ENCODE data around the gene HTR6.
A peak's percentile ranks its signal among the peaks of the same experiment; 100 is the strongest.

Gene HTR6

DNA sequence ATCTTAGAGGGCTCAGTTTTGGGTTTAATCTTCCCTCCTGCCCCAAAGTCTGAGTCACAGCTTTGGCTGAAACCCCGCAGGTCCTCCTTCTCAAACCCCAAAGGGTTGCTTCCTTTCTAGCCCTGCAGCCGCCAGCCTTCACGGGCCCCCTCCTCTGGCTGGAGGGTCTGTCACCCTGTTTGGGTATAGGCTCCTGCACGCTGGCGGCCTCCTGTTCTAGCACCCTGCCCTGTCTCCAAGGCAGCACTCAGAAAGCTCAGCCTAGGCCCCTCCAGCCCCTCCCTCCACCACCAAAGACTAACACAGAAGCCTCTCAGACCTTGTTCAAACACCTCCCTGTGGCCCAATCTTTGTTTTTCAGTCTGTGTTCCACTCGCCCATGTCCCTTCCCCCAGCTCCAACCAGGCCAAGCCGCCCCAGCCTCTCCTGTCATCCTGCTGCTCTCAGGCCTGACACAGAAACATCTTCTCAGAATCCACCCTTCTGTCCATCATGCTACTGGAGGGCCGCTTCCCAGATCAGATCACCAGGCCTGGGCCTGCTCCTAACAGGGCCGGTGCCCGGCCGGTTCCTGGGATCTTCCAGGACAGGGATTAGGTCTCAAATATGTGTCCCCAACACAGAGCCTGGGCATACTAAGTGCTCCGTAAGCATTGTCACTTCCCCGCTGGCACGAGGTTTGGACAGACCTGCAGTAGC is 35.6 kb downstream of the HTR6 start:
- H3K4me1 Mint-ChIP-seq (ENCODE audit: low read depth): no peaks in the 10 kb centered on the region
- no peaks in the 10 kb centered on the region for H3K9me3 Mint-ChIP-seq
- H3K36me3 Mint-ChIP-seq (ENCODE audit: low read depth): peaks cover 2% of the 10 kb centered on the region
- H3K27ac Mint-ChIP-seq: no peak overlapping the region
- H3K4me3 Mint-ChIP-seq: no peak overlapping the region
- no peaks in the 10 kb centered on the region for H3K27me3 Mint-ChIP-seq (ENCODE audit: low read depth)

DNA sequence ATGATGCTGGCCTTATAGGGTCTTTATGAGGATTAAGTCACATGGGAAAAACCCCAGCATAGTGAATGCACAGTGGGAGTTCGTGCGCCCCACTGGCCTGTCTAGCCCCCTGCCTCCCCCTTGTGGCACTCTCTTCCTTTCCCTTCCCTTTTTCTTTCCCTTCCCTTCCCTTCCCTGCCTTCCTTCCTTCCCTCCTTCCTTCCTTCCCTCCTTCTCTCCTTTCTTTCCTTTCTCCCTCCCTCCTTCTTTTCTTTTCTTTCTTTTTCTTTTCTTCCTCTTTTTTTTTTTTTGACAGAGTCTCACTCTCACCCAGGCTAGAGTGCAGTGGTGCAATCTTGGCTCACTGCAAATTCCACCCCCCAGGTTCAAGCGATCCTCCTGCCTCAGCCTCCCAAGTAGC is 38.6 kb downstream of the HTR6 start:
- H3K36me3 Mint-ChIP-seq (ENCODE audit: low read depth): peaks cover 2% of the 10 kb centered on the region
- H3K9me3 Mint-ChIP-seq: no peaks in the 10 kb centered on the region
- no peak overlapping the region for H3K27ac Mint-ChIP-seq
- H3K27me3 Mint-ChIP-seq (ENCODE audit: low read depth): no peaks in the 10 kb centered on the region
- no peaks in the 10 kb centered on the region for H3K4me1 Mint-ChIP-seq (ENCODE audit: low read depth)
- no peak overlapping the region for H3K4me3 Mint-ChIP-seq

DNA sequence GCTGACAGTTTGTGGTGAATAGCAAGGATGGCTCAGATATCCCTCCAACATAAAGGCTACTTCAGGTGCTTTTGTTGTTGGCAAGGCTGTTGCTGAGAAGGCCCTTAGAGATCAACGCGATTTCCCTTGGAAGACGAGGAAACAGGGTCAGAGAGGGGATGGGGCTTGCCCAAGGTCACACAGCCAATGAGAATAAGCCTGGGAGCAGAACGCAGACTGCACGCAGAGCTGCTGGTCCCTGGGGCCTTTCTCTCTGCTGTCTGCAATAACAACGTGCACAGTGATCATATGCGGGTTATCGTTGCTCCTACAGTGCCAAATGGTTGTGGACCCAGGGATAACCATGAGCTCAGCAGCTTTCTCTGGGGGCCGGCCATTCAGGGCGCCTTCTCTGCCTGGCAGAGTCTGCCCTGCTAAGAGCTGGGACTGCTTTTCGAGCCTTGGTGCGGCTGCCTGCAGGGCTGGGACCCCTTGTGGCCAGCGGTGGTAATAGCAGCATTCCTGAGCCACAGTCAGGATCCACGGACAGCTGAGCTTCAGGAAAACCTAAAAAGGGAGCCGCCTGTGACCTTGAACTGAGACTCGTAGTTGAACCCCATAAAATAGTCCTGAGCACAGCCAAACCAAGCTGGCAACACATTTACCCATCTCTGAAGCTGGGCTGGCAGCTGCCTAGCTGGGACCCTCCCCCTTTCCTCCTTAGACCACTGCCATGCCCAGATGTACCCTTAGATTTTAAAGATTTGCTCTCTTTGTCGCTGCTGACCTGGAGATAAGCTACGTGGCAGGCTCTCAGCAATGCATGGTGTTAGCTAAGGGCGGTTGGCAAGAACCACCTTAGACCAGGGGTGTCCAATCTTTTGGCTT is 39.8 kb downstream of the HTR6 start:
- Mint-ChIP-seq H3K4me3 (no peak overlapping the region), H3K9me3 (no peaks in the 10 kb centered on the region), H3K27me3 (ENCODE audit: low read depth) (no peaks in the 10 kb centered on the region), H3K27ac (no peak overlapping the region), H3K36me3 (ENCODE audit: low read depth) (peaks cover 2% of the 10 kb centered on the region), H3K4me1 (ENCODE audit: low read depth) (peaks cover 3% of the 10 kb centered on the region)

DNA sequence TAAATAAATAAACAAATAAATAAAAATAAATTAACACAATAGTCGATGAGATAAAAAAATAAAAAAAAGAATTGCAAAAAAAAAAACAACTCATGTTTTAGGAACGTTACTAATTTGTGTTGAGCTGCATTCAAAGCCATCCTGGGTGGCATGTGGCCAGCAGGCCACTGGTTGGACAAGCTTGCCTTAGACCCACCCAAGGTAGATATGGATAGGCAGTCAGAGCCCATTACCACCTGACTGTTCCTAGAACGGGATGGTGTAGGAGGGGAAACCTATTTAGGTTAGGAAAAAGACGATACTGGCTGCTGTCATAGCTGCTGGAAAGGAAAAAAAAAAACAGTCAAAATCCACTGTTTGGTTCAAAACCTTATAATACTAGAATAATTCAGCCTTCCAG is 40.8 kb downstream of the HTR6 start:
- Mint-ChIP-seq H3K9me3 (no peaks in the 10 kb centered on the region), H3K4me1 (ENCODE audit: low read depth) (peaks cover 6% of the 10 kb centered on the region)

DNA sequence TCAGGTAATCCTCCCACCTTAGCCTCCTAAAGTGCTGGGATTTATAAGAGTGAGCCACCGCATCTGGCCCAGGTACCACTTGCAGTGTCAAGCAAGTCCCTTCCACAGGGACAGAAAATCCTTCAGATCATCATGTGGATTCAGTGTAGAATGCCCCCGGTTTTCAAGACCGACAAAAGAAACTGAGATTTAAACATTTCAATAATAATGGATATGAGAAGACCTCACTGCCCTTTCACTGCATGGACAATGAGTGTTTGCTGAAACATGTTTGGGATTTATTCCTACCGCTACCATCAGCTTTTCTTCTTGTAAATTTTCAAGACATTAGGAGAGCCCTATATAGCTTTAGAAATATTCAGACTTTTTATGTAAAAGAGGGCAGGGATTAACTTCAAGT is 41.5 kb downstream of the HTR6 start:
- H3K4me1 Mint-ChIP-seq (ENCODE audit: low read depth): peaks cover 13% of the 10 kb centered on the region

More for the DNA sequence above, 40.8 kb downstream of the HTR6 start:
- no peak overlapping the region for H3K4me3 Mint-ChIP-seq
- no peaks in the 10 kb centered on the region for H3K27me3 Mint-ChIP-seq (ENCODE audit: low read depth)
- H3K27ac Mint-ChIP-seq: no peak overlapping the region
- peaks cover 3% of the 10 kb centered on the region for H3K36me3 Mint-ChIP-seq (ENCODE audit: low read depth)

DNA sequence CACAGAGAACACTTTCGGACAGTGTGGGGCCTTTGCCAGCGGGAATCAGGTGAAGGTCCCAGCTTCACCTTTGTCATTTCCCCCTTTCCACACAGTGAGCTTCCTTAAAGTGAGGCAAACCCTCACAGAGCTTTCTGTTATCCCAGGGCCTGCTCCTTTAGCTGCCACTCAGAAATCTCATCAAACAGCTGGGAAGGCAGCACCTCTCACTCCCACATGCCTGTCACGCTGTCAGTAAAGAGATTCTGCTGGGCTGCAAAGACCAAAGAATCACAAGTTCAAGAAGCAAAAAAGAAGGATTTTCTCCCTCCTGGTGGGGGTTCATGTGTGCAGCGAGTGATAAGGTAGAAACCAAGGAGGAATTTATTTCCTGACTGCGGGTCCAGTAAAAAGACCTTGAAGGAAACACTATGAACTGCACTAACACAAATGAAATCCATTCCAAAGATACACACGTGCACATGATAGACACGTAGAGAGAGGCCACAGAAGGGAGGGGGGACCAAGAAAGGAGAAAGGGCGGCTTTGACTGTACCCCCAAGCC is 44.0 kb downstream of the HTR6 start:
- H3K9me3 Mint-ChIP-seq: no peaks in the 10 kb centered on the region
- H3K4me1 Mint-ChIP-seq (ENCODE audit: low read depth): peaks cover 19% of the 10 kb centered on the region
- H3K36me3 Mint-ChIP-seq (ENCODE audit: low read depth): peaks cover 5% of the 10 kb centered on the region
- no peak overlapping the region for H3K4me3 Mint-ChIP-seq
- H3K27me3 Mint-ChIP-seq (ENCODE audit: low read depth): no peaks in the 10 kb centered on the region
- H3K27ac Mint-ChIP-seq: no peak overlapping the region

More for the DNA sequence above, 41.5 kb downstream of the HTR6 start:
- H3K27me3 Mint-ChIP-seq (ENCODE audit: low read depth): no peaks in the 10 kb centered on the region
- no peaks in the 10 kb centered on the region for H3K9me3 Mint-ChIP-seq
- H3K27ac Mint-ChIP-seq: no peak overlapping the region
- no peak overlapping the region for H3K4me3 Mint-ChIP-seq
- H3K36me3 Mint-ChIP-seq (ENCODE audit: low read depth): peaks cover 5% of the 10 kb centered on the region

DNA sequence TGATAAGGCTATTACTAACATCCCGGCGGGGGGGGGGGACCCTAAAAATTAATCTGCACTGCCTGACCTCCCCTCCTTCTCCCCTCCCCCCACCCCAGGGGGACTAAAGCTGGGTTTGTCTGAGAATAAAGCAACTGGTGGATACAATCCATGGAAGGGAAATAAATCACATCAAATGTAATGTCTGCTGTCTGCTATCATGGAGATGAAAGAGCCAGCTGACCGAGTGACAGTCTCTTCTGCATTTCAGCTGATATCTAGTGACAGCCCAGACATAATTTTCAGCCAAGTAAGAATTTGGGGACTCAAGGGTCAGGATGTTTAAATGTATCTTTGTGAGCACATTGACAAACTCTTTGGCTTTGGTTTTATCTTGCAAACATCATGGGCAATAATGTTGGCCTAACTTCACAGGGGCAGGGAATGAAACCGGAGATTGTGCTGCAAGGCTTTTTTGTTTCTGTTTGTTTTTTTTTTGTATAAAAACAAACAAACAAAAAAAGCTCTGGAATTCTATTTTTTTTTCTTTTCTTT is 44.7 kb downstream of the HTR6 start:
- H3K9me3 Mint-ChIP-seq: no peaks in the 10 kb centered on the region
- no peak overlapping the region for H3K27ac Mint-ChIP-seq
- no peak overlapping the region for H3K4me3 Mint-ChIP-seq
- peaks cover 19% of the 10 kb centered on the region for H3K4me1 Mint-ChIP-seq (ENCODE audit: low read depth)
- peaks cover 5% of the 10 kb centered on the region for H3K36me3 Mint-ChIP-seq (ENCODE audit: low read depth)
- no peaks in the 10 kb centered on the region for H3K27me3 Mint-ChIP-seq (ENCODE audit: low read depth)

DNA sequence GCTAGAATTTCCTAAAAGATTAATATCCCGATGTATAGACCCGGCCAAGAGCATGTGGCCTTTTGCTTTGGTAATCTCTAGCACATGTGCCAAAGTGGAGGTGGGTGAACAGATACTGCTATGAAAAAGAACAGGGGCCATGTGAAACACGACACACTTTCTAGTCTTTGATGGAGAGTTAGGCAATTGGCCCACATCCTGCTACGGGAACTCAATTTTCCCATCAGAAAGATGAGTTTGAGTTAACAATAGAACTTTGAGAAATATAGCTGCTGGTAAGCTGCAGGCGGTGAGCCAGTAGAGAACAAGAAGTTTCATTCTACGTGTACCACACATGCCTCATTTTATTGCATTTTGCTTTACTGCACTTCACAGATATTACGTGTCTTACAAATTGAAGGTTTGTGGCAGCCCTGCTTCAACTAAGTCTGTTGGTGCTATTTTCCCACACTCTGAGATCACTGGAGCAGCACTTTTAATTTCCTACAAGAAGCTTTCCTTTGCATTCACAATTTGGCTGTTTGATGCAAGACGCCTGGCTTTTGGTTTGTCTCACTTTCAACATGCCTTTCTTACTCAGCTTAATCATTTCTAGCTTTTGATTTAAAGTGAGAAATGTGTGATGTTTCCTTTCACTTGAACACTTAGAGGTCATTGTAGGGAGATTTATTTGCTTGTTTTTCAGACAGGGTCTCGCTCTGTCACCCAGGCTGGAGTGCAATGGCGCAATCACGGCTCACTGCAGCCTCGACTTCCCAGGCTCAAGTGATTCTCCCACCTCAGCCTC is 46.3 kb downstream of the HTR6 start:
- peak overlapping the region; percentile 52 for H3K27ac Mint-ChIP-seq
- peaks cover 5% of the 10 kb centered on the region for H3K36me3 Mint-ChIP-seq (ENCODE audit: low read depth)
- no peaks in the 10 kb centered on the region for H3K9me3 Mint-ChIP-seq
- no peaks in the 10 kb centered on the region for H3K27me3 Mint-ChIP-seq (ENCODE audit: low read depth)
- peaks cover 23% of the 10 kb centered on the region for H3K4me1 Mint-ChIP-seq (ENCODE audit: low read depth)
- no peak overlapping the region for H3K4me3 Mint-ChIP-seq

DNA sequence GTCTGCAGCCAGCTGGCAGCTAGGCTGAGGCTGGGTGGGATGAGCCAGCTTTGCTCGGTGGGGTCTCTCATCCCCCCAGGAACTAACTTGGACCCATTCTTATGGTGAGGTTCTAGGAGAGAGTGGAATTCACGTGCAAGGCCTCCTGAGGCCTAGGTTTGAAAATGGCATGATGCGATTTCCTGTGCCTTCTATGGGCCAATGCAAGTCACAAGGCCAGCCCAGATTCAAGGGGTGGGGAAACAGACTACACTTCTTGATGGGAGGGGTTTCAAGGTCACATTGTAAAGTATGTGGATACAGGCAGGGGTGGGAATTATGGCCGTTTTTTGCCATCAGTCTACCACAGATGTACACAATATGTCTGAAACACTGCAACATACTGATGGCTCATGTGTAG is 48.3 kb downstream of the HTR6 start:
- H3K9me3 Mint-ChIP-seq: no peaks in the 10 kb centered on the region
- peaks cover 5% of the 10 kb centered on the region for H3K36me3 Mint-ChIP-seq (ENCODE audit: low read depth)
- H3K27ac Mint-ChIP-seq: no peak overlapping the region
- no peaks in the 10 kb centered on the region for H3K27me3 Mint-ChIP-seq (ENCODE audit: low read depth)
- H3K4me3 Mint-ChIP-seq: no peak overlapping the region
- peaks cover 23% of the 10 kb centered on the region for H3K4me1 Mint-ChIP-seq (ENCODE audit: low read depth)

DNA sequence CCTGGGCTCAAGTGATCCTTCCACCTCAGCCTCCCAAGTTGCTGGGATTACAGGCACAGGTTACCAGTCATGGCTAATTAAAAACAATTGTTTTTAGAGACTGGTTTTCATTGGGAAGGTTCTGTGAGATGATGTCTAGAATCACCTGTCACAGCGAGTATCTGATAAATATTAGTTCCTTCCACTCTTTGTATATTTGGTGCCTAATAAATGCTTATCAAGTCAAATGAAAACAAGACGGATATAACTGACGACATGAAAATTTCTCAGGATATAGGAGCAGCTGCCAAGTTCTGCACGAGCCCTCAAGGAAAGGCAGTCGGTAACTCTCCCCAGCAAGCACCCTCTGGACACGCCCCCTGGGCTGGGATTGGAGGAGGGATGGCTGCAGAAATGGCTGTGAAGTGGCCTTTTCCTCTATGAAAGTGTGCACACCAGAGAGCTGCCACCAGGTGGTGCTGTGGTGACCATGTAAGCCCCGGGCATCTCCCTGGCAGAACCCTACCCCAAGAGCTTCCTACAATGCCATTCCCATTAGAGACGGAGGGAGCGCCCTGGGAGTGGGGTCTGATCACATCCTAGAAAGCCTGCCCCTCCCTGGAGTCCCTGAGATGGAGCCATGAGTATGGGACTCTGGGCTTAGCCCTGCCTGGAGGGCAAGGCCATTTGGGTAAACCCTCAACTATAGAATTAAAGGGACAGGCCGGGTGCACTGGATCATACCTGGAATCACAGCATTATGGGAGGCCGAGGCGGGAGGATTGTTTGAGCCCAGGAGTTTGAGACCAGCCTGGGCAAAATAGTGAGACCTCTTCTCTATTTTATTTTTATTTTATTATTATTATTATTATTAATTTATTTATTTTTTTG is 50.9 kb downstream of the HTR6 start:
- H3K4me1 Mint-ChIP-seq (ENCODE audit: low read depth): peaks cover 16% of the 10 kb centered on the region

DNA sequence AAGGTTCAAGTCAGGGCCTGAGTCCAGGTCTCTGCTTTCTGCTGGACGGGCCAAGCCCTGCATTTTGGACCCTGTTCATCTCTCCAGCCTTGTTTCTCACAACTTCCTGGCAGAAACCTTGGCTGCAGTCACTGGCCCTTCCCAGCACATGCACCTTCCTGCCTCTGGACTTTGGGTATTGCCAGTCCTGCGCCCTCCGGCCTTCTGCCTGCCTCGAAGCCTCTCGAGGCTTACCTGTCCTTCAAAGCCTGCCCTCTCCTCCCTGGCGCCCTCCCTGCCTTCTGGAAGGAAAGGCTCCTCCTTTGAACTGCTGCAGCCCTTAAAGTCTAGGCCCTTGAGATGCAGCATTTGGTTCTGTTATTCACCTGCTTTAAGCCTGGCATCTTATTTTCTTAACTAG is 52.8 kb downstream of the HTR6 start:
- no peak overlapping the region for H3K27ac Mint-ChIP-seq
- peaks cover 8% of the 10 kb centered on the region for H3K4me1 Mint-ChIP-seq (ENCODE audit: low read depth)
- no peaks in the 10 kb centered on the region for H3K36me3 Mint-ChIP-seq (ENCODE audit: low read depth)
- no peak overlapping the region for H3K4me3 Mint-ChIP-seq
- no peaks in the 10 kb centered on the region for H3K27me3 Mint-ChIP-seq (ENCODE audit: low read depth)
- no peaks in the 10 kb centered on the region for H3K9me3 Mint-ChIP-seq

More for the DNA sequence above, 50.9 kb downstream of the HTR6 start:
- Mint-ChIP-seq H3K27ac (no peak overlapping the region), H3K27me3 (ENCODE audit: low read depth) (no peaks in the 10 kb centered on the region), H3K4me3 (no peak overlapping the region), H3K9me3 (no peaks in the 10 kb centered on the region), H3K36me3 (ENCODE audit: low read depth) (peaks cover 1% of the 10 kb centered on the region)

DNA sequence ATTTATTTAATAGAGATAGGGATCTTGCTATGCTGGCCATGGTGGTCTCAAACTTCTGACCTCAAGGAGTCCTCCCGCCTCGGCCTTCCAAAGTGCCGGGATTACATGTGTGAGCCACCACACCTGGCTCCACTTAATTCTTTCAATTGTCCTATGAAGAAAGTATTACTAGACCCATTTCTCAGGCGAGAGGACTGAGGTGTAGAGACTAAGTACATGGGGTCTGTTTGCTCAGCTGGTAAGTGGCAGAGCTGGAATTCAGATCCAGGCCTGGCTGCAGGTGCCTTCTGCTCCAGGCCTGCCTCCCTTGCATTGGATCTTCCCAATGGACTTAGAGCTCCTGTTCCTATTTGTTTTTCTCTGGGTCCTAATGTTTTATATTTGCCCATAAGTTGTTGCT is 55.5 kb downstream of the HTR6 start:
- H3K9me3 Mint-ChIP-seq: no peaks in the 10 kb centered on the region
- no peak overlapping the region for H3K4me3 Mint-ChIP-seq
- H3K36me3 Mint-ChIP-seq (ENCODE audit: low read depth): peaks cover 2% of the 10 kb centered on the region
- H3K27ac Mint-ChIP-seq: no peak overlapping the region
- no peaks in the 10 kb centered on the region for H3K27me3 Mint-ChIP-seq (ENCODE audit: low read depth)
- peaks cover 4% of the 10 kb centered on the region for H3K4me1 Mint-ChIP-seq (ENCODE audit: low read depth)

DNA sequence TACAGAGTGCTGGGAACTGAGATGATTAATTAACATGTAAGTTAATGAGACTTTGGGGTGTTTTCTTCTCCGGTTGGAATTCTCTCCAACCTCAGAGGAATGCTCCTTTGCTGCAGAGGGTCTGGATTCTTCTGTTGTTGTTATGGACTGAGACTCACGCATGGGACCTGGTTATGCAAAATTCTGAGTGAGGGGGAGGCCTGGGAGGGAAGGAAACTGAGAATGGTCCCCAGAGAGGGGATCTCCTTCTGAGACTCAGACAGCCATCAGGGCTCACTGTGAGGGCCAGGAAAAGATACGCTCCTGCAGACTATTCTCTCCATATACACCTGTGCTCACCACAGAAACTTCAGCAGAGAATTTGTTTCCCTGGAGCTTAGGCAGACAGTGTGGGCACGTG is 56.3 kb downstream of the HTR6 start:
- no peaks in the 10 kb centered on the region for H3K4me1 Mint-ChIP-seq (ENCODE audit: low read depth)
- no peaks in the 10 kb centered on the region for H3K9me3 Mint-ChIP-seq
- no peaks in the 10 kb centered on the region for H3K27me3 Mint-ChIP-seq (ENCODE audit: low read depth)
- peaks cover 2% of the 10 kb centered on the region for H3K36me3 Mint-ChIP-seq (ENCODE audit: low read depth)
- H3K27ac Mint-ChIP-seq: no peak overlapping the region
- no peak overlapping the region for H3K4me3 Mint-ChIP-seq

Data from T-helper 1 cell treated with Interleukin-12 subunit alpha and Interleukin-12 subunit beta and Interleukin-4 antibody, amounts not matched to agents 30 μg/mL and 1 μg/mL, for 36 hours (primary cell).